Hematopoietic multipotent progenitor cell treated with erythropoietin and hydrocortisone succinate and interleukin-3 and kit ligand, for 6 days (in vitro differentiated cells): ENCODE data around the gene GRAMD2A.

ENCODE experiments used
- DNase-seq: peaks from one replicate; pipeline ENCODE4 v3.0.0-alpha.2; 2015

Gene GRAMD2A

GRCh38 chr15:72166716-72167417 lies 30.7 kb downstream of the GRAMD2A start:
- DNase-seq, result no peak

GRCh38 chr15:72163719-72164118 lies 33.9 kb downstream of the GRAMD2A start:
- DNase-seq, result no peak

- DNase-seq, result no peak
Measured at GRCh38 chr15:72162569-72162968, 35.0 kb downstream of the GRAMD2A start.

GRCh38 chr15:72161361-72162132 lies 36.0 kb downstream of the GRAMD2A start:
- DNase-seq, result no peak

- DNase-seq, result no peak
Measured at GRCh38 chr15:72160696-72161245, 36.8 kb downstream of the GRAMD2A start.

GRCh38 chr15:72156928-72157327 lies 40.7 kb downstream of the GRAMD2A start:
- no peak for DNase-seq

GRCh38 chr15:72155635-72156616 lies 41.7 kb downstream of the GRAMD2A start:
- peak; percentile 91 for DNase-seq

- no peak for DNase-seq
Measured at GRCh38 chr15:72155003-72155621, 42.5 kb downstream of the GRAMD2A start.

- no peak for DNase-seq
Measured at GRCh38 chr15:72154316-72154715, 43.3 kb downstream of the GRAMD2A start.

- DNase-seq, result no peak
Measured at GRCh38 chr15:72153269-72154000, 44.2 kb downstream of the GRAMD2A start.

- DNase-seq, result no peak
Measured at GRCh38 chr15:72147418-72147817, 50.2 kb downstream of the GRAMD2A start.

GRCh38 chr15:72146934-72147333 lies 50.7 kb downstream of the GRAMD2A start:
- DNase-seq, result no peak

GRCh38 chr15:72146221-72146620 lies 51.4 kb downstream of the GRAMD2A start:
- no peak for DNase-seq

- DNase-seq, result no peak
Measured at GRCh38 chr15:72141171-72142084, 56.2 kb downstream of the GRAMD2A start.

- no peak for DNase-seq
Measured at GRCh38 chr15:72140088-72140487, 57.5 kb downstream of the GRAMD2A start.

GRCh38 chr15:72139667-72140066 lies 57.9 kb downstream of the GRAMD2A start:
- DNase-seq, result no peak

- DNase-seq, result no peak
Measured at GRCh38 chr15:72136170-72137051, 61.2 kb downstream of the GRAMD2A start.

- no peak for DNase-seq
Measured at GRCh38 chr15:72135719-72136118, 61.9 kb downstream of the GRAMD2A start.

GRCh38 chr15:72133211-72133610 lies 64.4 kb downstream of the GRAMD2A start:
- no peak for DNase-seq
